Activated naive CD4-positive, alpha-beta T cell treated with anti-CD3 and anti-CD28 coated beads, Interleukin-2, amount 50 U/mL, for 16 hours (primary cell): ENCODE results near the gene KIAA1217.

Experiments used
- DNase-seq: peaks from one replicate; pipeline ENCODE4 v3.0.0-alpha.2; 2020

KIAA1217 gene

DNA sequence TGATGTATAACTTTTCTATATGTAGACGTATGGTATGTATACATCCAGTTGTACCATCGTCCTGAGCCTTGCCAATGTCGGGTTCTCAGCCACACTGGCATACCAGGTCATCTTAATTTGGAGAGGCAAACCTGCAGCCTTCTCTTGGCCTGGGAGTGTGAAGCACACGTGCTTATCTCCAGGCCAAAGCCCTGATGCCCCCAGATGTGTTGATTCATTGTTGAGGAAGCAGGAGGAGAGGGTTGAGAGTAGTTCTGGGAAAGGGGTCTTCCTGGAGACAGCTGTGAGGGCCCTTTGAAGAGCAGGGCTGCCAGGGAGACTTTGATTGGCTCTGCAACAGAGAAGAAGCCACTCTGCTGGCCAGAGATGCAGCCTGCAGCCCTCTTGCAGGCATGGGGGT lies 359.1 kb downstream of the KIAA1217 start:
- no peak for DNase-seq

DNA sequence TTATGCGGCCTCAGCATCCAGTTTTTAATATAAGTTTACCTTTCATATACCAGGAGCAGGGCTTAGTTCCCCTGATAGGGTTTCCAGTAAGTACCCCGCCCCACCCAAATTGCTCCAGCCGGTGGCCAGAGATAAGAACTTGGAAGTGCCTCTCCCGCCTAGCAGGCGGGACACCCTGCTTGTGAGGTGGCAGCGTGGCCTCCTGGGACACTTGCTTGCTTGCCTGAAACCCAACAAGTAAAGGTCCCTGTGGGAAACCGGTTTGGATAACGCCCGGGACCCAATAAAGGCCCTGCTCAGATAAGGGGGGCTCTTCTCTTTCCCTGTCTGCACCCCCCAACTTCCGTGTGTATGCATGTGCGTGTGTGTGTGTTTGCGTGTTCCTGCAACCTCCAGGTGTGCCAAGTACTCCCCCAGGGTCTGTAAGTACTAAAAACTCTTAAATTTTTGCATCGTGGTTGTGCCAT lies 360.4 kb downstream of the KIAA1217 start:
- DNase-seq, result no peak

DNA sequence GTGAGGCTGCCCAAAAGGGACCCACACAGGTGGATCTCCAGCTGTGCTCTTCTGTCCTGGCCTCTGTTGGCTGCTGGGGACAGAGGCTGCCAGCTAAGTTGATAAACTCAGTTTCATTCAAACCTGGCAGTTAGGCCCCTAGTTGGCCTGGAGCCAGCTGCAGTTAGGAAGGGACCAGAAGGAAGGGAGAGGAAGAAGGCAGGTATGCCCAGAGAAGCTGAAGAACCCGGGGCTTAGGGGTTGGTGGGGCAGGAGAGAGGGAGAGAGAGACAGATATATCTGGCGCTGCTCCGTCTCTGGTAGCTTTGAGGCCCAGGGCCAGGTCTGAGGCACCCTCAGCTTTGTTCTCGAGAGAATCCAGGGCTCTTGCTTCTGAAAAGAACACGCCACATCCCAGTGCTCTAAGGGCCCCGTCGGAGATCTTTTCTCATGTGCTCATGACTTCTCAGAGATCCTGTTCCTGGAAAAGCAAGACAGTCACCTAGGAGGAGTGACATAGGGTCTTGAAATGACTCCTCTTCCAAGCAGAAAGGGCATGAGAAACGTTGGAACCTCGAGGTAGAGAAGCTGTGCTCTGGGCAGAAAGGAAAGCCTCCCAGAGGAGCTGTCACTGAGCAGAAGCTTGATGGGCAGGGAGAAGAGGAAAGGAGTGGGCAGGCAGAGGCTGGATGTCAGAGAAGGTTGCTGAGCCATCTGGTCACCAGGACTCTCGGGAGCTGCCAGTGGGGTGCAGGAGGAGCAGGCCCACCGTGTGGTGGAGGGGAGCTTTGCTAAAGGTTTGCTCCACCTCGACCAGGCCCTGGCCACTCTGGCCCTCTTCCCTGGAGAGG lies 361.1 kb downstream of the KIAA1217 start:
- DNase-seq, result no peak

DNA sequence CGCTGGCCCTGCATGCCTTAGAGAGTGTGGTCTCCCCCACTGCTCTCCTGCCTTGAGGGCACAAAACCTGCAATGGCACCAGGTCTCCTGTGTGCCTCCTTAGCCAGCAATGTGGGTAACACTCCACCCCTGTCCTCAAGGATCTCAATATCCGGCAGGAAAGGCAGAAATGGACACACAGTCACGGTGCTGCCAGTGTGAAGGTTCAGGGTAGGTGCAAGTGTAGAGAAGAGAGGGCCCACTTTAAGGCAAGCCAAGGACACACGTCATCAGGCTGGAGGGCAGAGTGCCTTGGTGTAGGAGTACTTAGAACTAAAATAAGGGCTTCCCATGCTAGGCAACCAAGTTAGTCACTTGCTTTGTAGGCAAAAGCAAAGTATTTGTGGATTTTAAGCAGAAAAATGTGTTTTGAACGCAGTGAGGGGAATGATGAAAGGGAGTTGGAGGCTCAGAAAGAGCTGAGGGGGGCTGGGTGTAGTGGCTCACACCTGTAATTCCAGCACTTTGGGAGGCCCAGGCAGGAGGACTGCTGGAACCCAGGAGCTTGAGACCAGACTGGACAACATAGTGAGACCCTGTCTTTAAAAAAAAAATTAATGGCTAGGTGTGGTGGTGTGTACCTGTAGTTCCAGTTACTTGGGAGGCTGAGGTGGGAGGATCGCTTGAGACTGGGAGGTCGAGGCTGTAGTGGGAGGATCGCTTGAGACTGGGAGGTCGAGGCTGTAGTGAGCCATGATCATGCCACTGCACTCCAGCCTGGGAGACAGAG lies 361.9 kb downstream of the KIAA1217 start:
- DNase-seq, result no peak

DNA sequence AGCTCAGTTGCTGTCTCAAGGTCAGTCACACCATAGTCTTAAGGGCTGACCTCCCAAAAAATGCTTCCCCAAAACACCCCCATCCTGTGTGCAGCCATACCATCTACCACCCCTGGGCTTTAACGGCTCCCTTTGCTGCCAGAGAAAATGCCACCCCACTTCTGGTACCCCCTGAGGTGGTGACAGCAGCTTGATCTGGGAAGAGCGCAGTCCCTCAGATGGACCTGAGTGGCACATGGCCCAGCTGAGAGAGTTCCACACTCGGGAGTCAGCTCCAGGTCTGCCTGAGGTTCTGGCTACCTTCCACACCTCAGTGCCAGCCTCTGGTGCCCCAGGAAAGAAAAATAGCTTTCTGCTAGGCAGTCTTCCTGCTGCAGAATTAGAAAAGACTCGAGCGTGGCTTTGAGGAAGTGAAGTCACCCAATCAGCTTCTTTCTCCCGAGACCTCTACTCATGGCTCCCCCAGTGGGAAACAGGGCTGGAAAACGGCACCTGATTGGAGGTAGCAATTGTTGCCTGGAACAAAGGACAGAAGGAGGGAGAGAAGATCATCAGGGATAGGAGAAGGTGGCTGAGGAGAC lies 363.0 kb downstream of the KIAA1217 start:
- DNase-seq, result no peak

DNA sequence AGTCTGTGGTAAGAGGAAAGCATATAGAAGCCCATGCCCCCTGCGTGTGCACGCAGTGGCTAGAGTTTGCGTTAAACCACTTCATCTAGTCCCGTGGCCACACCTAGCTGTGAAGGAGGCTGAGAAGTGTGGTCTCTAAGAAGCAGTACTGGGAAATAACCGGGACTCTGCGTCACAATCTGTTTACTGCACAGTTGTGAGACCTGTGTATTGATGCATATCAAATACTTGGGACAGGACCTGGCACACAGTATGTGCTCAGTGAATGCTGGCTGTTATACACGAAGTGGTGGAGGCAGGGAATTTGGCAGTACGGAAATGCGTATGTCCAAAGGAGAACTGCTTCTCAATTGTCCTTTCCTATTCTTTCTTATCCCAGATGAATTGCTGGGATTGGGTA lies 365.2 kb downstream of the KIAA1217 start:
- DNase-seq, result no peak

DNA sequence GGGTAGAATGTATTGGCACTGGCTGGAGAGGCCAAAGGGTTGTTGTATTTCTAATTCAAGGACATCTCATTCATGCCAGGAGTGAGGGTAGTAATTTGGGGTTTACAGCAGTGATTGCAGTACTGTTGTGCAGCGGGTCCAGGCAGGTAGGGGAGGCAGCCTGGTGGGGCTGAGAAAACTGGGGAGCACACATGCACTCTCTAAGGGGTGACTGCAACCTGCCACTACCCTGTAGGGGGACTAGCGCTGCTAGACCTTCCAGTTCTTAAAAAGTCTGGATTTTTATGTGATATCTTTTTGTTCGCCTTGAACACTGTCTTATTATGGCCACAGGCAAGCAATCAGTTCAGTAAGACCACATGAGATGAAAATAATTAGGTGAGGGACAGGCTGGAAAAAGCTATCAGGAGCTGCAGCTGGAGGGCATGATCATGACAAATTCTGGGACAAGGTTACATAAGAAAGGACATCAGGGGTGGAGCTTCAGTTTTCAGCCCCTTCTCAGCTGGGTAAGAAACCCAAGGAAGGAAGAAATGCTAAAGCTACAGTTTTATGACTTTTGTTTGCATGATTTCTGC lies 365.7 kb downstream of the KIAA1217 start:
- DNase-seq, result no peak

DNA sequence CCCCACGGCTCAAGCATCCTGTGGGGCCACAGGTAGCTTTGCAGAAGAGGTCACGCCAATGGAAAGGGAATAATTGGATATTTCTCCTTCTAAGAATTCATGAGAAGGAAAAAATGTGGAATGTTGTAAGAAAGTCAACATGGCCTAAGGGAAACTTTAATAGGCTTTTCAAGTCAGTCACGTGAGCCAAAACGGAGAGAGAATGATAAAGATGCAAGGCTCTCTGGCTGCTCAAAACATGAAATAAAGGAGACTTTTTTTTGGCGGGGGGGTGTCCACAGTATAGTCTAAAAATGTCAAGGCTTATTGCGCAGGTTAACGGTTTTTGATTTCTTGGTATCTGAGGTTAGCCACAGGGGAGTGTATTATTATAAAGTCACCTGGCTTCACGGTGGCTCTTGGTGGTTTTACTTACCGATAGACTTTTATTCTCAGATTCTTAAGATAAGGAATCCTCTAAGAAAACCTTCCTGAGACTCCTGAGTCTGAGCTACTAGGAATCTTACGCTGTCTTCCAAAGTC lies 366.6 kb downstream of the KIAA1217 start:
- no peak for DNase-seq

DNA sequence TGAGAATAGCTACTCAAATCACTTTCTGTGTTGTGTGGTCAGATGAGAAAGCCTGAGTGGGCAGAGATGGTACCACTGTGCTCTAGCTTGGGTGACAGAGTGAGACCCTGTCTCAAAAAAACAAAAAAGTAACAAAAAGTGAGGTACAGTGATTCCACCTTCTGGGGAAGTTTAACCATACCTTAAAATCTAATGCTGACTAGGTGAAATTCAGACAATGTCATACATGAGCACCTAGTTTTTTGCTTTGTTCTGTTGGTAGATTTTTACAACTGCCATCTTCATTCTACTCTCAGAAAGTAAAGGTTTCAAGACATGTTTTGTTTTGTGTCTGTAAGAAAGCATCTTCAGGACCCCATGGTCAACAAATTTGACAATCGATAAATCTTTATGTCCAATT lies 370.5 kb downstream of the KIAA1217 start:
- no peak for DNase-seq

DNA sequence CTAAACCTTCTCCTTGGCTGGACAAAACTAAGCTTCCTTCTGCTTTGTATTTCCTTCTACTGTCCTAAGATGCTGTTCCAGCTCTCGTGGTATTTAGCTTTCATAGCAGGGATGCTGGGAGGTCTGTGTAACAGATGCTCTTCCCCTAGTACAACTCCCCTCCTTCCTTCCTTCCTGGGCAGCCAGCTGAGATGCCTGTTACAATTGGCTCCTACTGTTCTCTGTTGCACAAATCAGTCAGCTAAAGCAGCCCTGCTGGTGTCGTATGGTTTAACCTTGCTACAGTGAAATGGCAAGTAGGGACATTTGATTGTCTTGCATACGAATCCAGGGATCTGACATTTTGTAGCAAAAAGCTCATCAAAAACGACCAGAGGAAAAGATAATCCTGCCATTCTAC lies 371.0 kb downstream of the KIAA1217 start:
- no peak for DNase-seq

DNA sequence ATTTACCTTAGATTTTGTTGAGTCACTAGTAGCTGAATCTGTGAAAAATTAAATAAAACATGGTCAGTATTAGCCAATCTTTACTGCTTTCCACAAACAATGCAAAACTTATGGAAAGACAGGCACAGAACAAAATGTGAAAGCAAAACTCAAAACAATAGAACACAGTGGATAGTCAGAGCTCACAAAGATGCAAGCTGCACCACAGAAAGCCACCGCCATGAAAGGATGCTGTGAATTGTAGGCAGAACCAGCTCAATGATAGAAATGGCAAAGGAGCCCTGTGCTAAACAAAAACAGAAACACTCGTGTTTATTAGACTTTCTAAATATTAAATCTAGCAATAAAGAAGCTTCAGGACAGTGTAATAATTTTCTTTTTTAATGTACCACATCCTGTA lies 380.3 kb downstream of the KIAA1217 start:
- no peak for DNase-seq

DNA sequence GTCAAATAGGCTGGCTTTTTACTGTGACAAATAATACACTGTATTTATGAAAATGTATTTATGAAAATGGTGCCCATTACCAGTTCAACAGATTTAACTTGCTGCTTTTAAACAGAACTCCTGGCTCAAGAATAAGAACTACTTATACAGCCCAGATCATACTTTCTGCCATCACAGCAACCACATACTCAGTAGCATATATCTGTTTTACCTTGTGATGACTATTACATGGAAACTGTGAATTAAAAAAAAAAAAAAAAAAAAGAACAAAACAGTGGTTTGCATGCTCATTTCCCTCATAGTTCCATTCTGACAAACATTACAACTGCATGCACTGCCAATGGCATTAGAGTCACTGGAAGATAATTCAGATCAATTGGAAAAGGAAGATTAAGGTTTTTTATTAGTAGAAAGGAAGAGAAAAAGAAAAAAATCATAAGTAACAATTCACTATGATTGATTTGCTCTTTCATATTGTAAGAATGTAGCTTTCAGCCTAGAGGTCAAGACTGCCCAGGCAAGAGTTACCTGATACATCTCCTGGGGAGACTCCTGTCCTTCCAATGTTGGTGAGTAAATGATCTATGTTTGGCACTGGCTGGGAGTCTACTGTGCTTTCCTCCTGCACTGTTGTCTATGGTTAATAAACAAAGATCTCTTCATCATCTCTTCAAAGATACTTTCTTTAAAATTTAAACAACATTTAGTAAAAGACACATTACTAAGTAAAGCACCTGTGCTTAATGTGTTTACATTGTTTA lies 381.9 kb downstream of the KIAA1217 start:
- no peak for DNase-seq

DNA sequence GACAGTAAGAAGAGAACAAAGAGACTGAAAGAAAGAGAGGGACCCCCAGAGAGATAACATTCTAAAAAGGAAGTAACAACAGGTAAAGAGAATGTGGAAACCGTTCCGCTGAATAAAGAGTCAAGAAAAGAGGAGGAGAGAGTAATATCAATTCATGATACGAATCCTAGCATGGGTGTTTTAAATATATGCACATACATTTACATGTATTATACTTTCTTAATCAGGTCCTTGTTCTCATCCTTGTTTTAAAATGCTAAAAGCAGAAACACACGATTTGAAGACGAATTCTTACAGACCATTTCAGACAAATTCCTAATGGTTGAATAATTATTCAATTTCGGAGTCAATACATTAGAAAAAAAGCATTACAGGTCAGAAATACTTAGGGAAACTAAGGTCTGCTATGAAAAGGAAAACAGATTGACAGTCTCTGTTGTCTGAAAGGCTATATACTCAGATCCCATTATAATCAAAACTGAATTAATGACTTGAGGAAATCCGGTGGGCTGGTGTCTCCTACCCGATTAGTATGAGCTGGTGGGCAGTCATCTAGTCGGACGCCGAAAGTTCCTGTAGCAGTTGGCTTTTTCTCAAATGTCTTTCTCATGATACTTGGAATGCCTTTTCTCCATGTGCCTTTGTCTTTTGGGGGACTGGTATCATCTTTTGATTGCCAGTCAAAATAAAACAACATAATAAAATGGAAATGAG lies 387.4 kb downstream of the KIAA1217 start:
- no peak for DNase-seq

DNA sequence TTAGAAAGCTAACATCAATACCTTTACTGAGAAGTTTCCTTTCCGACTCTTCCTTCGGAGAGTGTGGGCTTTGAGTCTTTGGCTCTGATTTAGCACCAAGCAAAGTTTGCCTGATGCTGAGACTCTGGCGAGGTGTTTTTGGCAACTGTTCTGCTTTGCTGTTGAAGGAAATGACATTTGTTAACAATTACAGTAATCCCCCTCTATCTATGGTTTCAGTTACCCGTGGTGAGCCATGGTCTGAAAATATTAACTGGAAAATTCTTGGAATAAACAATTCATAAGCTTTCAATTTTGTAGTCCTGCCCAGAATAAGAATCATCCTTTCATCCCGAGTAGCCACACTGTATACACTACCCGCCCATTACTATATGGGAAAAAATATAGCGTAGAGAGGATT lies 388.5 kb downstream of the KIAA1217 start:
- no peak for DNase-seq
